Peyer's patch (tissue), 4 donors: ENCODE measurements around the gene EDARADD.

Experiments used
- POLR2A ChIP-seq, 2 donors: fragments of 450-650 bp; IDR thresholded peaks; one replicate each; pipeline ENCODE4 v1.5.1; 2017; ENCODE audit warnings: antibody characterized with exemption in 2 of 2, mild to moderate bottlenecking in 2 of 2, moderate library complexity in 2 of 2
- TF ChIP-seq, protein P1 (sequence below), 6 experiments: fragments of 450-650 bp in 4 of 6; fragments of 200-600 bp in 2 of 6; sonication (generic) in 1 of 6; IDR thresholded peaks; one replicate each; pipeline ENCODE4 v1.5.1; 2017 to 2019; ENCODE audit warnings: antibody characterized with exemption in 6 of 6, mild to moderate bottlenecking in 3 of 6, moderate library complexity in 1 of 6

DNA sequence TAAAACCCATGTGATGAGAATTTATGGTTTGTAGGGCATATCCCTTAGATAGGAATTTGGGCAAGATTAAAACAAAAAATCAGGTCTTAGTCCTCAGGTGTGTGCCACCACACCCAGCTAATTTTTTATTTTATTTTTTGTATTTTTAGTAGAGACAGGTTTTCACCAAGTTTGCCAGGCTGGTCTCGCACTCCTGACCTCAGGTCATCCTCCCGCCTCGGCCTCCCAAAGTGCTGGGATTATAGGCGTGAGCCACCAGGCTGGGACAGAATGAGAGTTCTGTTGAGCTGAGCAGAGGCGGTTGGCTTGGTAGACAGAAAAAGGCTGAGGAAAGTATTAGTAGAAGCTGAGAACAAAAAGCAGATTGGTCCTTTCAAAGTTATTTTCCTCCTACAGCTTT is 43.8 kb upstream of the EDARADD start:
- no peak for TF ChIP-seq POLR2A (IDR thresholded peaks at IDR 0.05)
- TF ChIP-seq, protein P1, sequence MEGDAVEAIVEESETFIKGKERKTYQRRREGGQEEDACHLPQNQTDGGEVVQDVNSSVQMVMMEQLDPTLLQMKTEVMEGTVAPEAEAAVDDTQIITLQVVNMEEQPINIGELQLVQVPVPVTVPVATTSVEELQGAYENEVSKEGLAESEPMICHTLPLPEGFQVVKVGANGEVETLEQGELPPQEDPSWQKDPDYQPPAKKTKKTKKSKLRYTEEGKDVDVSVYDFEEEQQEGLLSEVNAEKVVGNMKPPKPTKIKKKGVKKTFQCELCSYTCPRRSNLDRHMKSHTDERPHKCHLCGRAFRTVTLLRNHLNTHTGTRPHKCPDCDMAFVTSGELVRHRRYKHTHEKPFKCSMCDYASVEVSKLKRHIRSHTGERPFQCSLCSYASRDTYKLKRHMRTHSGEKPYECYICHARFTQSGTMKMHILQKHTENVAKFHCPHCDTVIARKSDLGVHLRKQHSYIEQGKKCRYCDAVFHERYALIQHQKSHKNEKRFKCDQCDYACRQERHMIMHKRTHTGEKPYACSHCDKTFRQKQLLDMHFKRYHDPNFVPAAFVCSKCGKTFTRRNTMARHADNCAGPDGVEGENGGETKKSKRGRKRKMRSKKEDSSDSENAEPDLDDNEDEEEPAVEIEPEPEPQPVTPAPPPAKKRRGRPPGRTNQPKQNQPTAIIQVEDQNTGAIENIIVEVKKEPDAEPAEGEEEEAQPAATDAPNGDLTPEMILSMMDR (IDR thresholded peaks at IDR 0.05) = no peak
